Mesodermal cell (in vitro differentiated cells): ENCODE results near the gene PIP4K2C.
"Not testable (repeated sequence)": the region's sequence is repeated elsewhere in the genome, so short reads cannot be mapped to it uniquely, and the experiment has no call there.

Source experiments
- H3K27ac ChIP-seq: 2 replicates; pipeline ENCODE4 v1.7.0; 2013; ENCODE audit warnings: mild to moderate bottlenecking, low read depth, low read length, moderate library complexity; ENCODE audit not compliant: severe bottlenecking
- H3K36me3 ChIP-seq: 2 replicates; pipeline ENCODE4 v1.7.1; 2013; ENCODE audit warnings: mild to moderate bottlenecking, low read length, moderate library complexity; ENCODE audit not compliant: control insufficient read depth, insufficient read depth
- H3K4me1 ChIP-seq: one replicate; pipeline ENCODE4 v1.7.1; 2013; ENCODE audit warnings: mild to moderate bottlenecking, low read length; ENCODE audit not compliant: insufficient read depth, control insufficient read depth, poor library complexity, severe bottlenecking
- H3K4me3 ChIP-seq: 2 replicates; pipeline ENCODE4 v1.7.0; 2013; ENCODE audit warnings: low read length, control low read depth, mild to moderate bottlenecking; ENCODE audit not compliant: insufficient read depth, poor library complexity, severe bottlenecking; ENCODE audit errors: extremely low read depth
- H3K9me3 ChIP-seq: 2 replicates; pipeline ENCODE4 v1.7.1; 2013; ENCODE audit warnings: mild to moderate bottlenecking, low read length, moderate library complexity; ENCODE audit not compliant: control insufficient read depth
- WGBS, 2 experiments: methylation state at CpG; one replicate each; pipeline ENCODE4 v1.1.5; 2013; ENCODE audit warnings: missing lambda C conversion rate in 2 of 2; ENCODE audit not compliant: insufficient coverage in 2 of 2; 5-methylcytosine and 5-hydroxymethylcytosine counted together

The PIP4K2C gene

DNA sequence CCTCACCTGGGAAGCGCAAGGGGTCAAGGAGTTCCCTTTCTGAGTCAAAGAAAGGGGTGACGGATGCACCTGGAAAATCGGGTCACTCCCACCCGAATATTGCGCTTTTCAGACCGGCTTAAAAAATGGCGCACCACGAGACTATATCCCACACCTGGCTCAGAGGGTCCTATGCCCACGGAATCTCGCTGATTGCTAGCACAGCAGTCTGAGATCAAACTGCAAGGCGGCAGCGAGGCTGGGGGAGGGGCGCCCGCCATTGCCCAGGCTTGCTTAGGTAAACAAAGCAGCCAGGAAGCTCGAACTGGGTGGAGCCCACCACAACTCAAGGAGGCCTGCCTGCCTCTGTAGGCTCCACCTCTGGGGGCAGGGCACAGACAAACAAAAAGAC lies 55.7 kb downstream of the PIP4K2C start:
- not testable (repeated sequence) for H3K27ac ChIP-seq, H3K4me1 ChIP-seq, H3K9me3 ChIP-seq, H3K36me3 ChIP-seq, H3K4me3 ChIP-seq
- WGBS, 2 experiments = 80% methylated on average over 1 of the region's 15 CpGs; no CpG with 5 or more reads in 1 of the 2 experiments
